Measurements from ENCODE around the gene FBLN1.

DNA sequence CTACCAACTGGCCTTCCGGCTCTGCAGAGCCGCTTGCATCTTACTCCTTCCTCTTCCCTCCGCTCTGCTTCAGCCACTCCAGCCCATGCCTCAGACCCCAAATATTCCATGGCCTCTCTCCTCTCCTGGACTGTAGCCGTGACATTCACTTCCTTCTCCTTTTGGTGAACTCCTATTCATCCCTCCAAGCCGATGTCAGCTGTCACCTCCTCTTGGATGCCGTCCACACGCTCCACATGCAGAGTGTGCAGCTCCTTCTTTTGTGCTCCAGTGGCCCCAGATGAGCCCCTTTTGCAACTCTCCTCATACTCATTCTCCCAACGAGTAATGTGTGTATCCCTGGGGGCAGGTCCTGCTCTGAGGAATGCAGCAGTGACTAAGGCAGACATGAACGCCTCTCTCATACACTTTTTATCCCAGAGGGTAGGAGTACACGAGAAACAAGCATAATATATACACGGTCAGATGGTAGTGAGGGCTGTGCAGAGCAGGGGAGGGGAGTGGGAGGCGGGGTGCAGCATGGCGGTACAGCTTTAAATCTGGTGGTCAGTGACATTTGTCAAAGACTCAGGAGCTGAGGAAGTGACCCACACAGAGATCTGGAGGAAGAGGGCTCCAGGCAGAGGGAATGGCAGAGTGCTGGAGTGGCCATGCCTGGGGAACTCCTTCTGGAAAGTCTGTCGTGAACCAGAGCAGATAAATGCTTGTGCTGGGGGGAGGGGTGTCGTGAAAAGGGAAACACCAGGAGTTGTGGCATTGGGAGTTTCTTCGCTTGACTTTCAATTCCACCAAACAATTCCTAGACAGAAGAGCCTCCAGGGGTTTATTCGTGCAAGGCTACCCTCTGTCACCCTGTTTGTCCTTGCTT, 85.2 kb downstream of the FBLN1 start:
- TF ChIP-seq POLR2A (IDR thresholded peaks at IDR 0.05; ENCODE audit: low read length) (no peak), GATA1 (IDR thresholded peaks at IDR 0.05; ENCODE audit: low read depth, low read length) (no peak)
